DMS79 treated with DMSO at 0.1 percent for 48 hours (cell line): ENCODE results near the gene MTMR12.
"Not testable (repeated sequence)": the region's sequence is repeated elsewhere in the genome, so short reads cannot be mapped to it uniquely, and the experiment has no call there.

Source experiments
- DNase-seq: peaks from one replicate; lab custom pipeline; 2025; lab: John Stamatoyannopoulos, UW

MTMR12 gene

DNA sequence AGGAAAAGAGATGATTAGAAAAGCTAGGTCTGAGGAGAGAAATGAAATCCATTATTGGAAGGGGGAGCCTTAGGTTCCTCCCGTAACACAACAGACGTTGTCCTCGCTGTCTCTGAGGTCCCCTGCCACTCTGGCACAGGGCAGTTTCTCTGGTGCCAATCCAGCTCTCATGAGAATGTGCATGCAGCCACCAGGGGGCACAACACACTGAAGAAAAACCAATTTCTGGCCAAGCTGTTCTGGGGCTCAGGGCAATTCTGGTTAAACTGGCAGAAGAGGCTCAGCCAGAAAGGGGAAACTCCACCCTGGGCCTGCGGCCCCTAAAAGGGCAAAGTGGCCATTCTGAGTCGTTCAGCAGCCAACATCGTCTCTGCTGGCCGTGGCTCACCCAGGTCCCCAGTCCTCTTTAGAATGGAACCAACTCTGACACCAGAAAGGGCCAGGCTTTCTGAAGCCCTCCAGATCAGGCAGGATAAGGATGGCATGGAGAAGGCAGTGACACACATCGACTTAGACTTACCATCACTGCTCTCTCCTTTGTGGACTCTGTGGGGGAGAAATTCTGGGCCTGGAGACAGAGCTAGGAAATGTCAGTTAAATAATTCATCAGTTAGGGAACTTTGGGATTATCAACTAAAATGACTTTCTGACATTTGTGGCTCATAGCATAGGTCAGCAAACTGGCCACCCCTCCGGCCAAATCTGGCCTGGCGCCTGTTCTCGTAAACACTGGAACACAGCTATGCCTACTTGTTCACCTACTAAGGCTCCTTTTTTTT lies 80.1 kb downstream of the MTMR12 start:
- DNase-seq: peak; percentile 36

DNA sequence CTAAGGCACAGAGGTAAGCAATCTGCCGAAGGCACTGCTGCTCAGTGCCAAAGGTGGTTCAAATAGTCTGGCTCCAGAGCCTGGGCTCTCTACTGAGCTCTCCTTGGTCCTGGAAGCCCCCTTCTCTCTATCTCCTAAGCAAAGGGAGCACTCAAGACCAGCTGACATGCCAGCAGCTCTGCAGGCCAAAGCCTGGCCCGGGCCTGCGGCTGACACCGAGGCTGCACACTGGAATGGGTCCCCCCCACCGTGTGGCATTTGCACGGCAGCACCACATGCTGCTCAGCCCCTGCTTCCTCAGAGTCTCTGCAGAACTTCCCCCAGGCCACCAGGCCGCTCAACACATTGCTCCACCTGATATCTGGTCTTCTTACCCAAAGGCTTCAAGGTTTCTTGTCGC lies 80.8 kb downstream of the MTMR12 start:
- no peak for DNase-seq

DNA sequence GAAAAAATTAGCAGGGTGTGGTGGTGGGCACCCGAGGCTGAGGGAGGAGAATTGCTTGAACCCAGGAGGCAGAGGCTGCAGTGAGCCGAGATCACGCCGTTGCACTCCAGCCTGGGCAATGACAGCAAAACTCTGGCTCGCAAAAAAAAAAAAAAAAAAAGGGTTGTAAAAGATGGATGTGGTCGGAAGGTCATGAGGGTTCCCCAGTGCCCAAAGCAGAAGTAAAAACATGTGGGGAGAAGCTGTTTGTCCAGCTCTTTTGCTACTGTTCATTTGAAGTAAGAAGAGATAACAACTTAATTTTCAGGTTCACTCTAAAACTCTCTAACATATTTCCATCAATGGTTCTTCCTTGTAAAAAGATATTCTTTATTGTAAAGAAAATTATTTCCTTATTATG lies 81.5 kb downstream of the MTMR12 start:
- DNase-seq: no peak

DNA sequence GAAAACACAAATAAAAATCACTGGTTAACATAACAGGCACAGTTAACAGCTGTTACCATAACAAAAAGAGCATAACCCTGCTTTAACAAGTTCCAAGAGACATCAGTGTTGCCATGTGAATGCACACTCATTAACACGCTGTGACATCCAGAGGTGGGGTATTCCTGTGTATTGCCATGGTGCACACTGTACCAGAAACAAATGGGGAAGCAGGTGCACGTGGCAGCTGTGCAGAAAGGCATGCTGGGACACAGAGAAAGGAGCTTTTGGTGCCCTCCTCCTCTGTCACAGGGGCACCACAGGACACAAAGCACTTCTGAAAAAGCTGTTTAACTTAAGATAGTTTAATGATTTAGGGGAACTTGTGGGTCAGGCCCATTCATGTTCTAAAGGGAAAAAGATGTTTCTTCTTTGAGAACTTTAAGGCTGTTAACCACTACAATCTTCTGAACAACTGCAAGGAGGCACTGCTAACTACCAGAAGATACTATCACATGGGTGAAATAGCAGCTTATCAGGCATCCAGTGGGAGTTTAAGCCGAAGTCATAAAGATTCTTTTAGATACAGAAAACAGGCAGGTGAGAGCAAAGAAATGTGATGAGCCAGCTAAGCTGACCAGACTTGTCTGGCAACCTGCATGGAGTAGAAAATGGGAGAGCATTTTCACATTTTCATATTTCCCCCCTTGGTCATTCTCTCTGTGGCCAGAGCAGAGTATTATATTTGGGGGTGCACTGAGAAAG lies 82.2 kb downstream of the MTMR12 start:
- DNase-seq: no peak

DNA sequence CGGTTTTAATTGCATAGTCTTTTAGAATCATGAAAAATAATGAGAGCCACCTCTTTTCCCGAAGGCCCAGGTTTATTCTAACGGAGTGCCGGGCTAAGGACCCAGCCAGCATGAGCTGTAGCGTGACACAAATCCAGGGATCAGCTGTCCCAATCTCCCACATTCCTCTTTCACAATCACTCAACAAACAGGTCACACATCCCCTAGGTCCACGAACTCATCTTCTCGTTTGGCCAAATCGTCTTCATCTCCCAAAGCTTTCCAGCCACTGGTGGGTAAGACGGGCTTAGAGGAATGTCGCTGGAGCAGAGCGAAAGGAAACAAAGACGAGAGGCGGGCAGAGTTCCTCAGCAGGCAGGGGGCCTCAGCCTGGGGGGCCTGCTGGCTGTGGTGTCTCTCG lies 83.2 kb downstream of the MTMR12 start:
- DNase-seq: no peak

DNA sequence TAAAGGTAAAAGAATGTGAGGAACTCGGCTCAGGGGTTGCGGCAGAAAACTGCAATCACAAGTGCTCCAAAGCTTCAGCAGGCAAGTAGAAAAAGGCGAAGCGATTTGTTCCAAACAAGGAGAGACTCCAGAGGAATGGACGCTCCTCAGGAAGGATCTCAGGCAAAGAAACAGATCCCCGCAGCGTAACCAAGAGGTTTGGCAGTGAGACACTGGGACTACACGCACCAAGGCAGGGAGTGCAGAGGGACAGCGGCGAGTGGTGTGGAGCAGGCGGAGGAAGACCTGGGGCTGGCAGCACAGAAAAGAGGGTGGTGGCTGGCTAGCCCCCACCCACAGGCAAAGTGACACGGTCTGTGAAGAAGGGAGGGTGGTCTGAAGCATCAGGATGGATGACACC lies 83.9 kb downstream of the MTMR12 start:
- no peak for DNase-seq

DNA sequence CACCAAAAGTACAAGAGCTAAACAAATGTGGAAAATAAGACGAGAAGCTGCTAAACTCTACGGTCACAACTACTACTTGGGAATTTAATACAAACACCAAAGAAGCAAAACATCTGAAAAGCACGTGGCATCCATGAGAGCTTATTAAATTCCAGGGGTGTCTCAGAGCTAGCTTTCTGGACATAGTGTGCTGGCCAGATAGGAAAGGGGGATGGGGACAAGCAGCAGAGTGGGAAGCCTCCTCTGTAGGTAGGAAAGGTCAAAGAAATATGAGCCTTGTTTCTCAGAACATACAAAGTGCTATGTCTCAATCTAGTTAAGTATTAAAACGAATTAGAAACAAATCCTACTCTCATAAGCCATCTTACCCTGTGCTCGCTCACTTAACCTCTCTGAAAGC lies 87.3 kb downstream of the MTMR12 start:
- DNase-seq: no peak

DNA sequence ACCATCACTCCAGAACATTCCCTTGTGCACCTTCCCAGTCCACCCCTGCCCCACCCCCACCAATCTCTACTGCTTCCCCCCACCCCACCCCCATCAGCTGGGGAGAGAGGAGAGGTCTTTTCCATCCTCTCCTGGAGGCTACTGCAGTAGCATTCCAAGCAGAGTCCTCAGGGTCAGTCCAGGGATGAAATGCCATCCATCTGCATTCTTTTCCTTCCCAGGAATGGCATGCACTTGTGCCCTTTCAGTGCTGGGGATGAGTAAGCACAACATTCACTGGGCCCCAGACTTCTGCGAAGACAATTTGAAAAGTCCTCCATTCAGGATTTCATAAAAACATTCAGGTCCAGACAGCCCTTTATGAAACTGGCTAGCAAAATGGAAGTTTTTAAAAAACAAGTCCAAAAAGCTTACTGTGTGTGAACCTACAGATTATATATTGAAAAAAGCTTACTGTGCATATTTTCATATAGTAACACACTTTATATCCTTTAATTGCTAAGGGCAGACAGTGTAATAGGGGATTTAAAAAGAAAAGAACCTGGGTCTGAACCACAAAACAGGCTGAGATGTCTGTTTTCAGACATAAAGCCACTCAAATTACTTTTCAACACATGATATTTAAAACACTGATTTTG lies 88.6 kb downstream of the MTMR12 start:
- no peak for DNase-seq

DNA sequence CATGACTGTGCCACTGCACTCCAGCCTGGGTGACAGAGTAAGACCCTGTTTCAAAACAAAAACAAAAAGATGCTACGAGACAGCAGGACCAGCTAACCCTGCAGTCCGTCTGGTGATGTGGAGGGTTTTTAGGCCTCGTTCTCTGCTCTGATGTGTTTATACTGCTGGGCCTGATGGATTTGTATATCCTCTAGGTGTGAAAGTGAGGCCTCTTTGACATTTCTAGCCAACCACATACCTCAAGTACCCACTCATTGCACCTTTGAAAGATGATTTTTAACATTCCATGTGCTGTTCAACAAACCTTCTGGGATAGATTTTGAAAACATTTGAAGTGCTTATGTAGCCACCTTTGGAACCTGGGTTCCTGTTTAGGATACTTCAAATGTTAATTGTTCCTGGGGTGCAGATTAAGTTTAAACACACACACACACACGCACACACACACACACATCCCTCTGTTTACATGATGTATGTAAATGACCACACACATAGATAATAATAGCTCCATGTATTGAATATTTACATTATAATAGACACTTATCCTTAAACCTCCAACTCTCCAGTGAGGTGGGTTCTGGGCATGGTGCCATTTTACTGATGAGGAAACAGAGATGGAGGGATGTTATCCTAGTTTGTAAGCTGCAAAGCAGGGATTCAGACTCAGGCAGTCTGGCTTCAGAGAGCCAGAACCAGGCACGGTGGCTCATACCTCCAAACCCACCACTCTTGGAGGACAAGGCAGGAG lies 89.8 kb downstream of the MTMR12 start:
- DNase-seq: peak; percentile 52

DNA sequence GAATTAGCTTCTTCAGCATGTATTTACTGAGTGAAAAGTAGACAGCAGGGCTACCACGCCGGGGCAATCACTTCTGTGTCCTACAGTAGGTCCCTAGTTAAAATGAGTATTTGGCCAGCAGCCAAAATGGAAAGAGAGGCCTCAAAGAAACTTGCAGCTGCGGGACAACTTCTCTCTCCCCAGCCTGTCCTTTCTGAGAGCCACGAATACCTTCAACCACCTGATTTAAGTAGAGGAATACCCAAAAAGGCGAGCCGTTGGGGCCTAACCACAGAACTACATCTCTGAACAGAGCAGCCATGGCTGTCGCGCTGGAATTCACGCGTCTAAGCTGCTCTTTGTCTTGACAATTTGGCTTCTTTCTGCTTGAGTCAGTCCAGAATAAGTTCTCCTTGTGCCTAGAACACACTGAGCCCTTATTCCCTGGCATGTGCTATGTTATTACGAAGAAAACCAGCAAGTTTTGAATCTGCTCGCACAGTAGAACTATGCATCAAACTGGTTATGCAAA lies 94.8 kb downstream of the MTMR12 start:
- DNase-seq: peak; percentile 33

DNA sequence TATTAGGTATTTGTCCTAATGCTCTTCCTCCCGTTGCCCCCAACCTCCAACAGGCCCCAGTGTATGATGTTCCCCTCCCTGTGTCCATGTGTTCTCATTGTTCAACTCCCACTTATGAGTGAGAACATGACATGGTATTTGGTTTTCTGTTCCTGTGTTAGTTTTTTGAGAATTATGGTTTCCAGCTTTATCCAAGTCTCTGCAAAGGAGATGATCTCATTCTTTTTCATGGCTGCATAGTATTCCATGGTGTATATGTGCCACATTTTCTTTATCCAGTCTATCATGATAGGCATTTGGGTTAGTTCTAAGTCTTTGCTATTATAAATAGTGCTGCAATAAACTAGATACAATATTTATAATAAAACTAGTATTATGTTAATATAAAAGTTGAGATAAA lies 98.4 kb downstream of the MTMR12 start:
- DNase-seq: not testable (repeated sequence)

DNA sequence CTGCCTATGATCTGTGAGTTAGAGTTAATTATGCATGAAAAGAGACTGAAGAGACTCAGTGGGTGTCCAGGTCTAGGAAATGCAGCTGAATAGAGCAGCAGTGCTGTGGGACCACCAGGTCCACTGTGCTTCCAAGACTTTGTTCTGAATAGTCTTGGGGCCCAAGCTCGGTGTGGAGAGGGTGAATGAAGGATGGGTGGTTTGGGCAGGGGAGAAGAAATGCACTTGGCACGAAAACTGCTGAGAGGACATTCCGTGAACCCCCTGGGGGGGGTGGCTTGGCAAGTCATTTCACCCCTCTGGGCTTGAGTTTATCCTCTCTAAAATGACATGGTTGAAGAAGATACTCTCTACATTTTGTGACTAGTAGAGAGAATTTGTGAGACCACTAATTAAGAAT lies 102.6 kb downstream of the MTMR12 start:
- DNase-seq: no peak

DNA sequence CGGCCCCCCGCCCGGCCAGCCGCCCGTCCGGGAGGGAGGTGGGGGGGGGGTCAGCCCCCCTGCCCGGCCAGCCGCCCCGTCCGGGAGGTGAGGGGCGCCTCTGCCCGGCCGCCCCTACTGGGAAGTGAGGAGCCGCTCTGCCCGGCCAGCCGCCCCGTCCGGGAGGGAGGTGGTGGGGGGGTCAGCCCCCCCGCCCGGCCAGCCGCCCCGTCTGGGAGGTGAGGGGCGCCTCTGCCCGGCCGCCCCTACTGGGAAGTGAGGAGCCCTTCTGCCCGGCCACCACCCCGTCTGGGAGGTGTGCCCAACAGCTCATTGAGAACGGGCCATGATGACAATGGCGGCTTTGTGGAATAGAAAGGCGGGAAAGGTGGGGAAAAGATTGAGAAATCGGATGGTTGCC lies 103.9 kb downstream of the MTMR12 start:
- DNase-seq: not testable (repeated sequence)

DNA sequence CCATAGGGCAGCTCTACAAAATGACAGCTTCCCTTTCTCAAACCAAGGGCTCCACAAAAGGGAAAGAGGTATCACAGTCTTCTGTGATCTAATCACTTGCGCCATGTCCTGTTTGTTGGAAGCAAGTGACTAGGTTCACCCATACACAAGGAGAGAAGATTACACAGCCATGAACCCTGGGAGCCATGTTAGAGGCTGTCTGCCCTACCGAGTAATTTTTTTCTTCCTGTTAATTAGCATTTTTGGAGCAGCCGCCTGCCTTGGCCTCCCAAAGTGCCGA lies 105.4 kb downstream of the MTMR12 start:
- DNase-seq: no peak

DNA sequence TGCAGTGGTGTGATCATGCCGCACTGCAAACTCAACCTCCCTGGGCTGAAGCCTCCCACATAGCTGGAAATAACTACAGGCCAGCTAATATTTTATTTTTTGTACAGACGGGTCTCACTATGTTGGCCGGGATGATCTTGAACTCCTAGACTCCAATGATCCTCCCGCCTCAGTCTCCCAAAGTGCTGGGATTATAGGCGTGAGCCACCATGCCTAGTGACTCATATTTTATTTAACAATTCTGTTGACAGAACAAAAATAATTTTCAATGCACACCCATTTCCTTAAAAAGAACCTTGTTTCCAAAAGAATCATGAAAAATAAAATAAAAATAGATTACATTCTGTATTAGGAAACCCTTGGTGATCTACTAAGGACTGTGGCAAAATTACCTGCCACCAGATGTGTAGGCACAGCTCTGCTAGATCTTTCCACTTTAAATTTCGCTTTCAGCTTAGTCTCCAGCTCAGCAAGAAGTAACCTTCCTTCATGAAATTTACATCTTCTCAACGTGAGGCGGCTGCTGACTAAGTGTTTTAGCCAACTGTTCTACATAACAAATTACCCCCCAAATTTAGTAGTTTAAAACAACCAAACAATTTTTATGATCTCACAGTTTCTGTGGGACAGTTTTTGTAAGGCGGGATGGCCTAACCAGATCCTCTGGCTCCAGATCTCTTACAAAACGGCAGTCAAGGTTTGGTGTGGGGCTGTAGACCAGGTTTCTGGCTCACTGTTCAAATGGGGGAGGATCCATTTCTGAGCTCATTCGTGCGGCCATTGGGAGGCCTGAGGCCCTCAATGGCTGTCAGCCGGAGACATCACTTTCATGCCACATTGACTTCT lies 106.0 kb downstream of the MTMR12 start:
- no peak for DNase-seq

DNA sequence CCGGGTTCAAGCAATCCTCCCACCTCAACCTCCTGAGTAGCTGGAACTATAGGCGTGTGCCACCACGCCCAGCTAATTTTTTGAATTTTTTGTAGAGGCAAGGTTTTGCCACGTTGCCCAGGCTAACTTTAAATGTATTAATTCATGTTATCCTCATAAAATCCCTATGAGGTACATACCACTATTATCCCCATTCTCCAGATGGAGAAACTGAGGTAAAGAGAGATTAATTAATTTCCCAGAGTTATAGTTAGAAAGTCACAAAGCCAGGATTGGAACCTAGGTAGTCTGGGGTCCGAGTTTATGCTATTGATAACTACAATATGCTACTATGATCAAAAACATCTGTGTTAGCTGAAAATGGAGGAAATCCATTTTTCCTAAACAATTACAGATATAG lies 106.7 kb downstream of the MTMR12 start:
- no peak for DNase-seq

DNA sequence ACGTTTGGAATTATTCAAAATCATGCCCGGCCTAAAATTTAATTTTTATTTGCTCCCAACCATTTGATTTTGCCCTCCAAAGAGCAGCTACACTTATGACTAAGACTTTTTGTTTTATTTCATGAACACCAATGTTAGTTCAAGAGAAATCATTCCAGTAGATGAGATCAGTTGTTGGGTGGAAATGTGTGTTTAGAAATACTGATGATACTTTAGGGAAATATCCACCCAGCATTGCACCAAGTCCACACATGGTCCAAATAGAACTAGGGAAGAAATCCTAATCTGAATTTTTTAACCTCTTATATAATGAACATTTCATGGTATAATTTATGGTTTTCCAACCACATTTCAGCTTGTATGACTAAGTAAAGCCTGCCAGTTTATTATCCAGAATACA lies 110.3 kb downstream of the MTMR12 start:
- no peak for DNase-seq

DNA sequence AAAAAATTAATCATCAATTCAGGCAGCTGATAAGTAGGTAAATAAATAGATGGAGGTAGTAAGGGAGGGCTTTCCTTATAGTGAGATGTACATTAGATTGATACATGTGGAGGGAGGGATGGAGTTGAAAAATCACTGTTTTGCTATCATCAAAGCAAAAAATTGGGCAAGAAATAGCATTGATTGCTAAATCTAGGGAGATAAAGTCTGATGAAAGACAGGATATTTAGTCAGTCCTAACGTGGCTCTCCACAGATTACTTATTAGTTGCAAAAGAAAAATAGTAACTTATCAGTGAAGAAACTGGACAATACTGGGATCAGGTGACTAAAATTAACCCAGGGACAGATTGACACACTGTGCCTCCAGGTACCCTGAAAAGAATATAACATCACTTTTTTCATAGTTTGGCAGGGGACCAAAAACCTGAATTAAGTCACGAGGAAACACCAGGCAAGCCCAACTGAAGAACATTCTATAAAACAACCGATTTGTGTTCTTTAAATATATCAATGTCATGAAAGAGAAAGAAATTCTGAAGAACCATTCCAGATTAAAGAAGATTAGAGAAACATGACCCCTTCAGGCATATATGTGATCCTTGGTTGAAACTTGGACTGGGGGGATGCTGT lies 111.5 kb downstream of the MTMR12 start:
- no peak for DNase-seq

DNA sequence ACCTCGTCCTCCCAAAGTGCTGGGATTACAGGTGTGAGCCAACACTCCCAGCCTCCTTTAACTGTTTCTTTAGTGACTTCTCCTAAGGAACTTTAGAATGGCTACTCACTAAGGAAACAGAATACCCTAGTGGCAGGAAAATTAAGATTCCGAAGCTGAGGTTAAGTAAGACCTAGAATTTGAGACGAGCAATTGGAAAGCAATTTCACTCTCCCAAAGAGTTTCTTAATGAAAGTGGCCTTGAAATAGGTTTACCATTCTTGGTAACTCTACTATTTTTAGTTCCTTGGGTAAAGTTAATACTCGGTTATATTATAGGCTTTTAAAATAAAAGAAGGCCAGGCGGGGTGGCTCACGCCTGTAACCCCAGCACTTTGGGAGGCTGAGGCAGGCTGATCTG lies 115.7 kb downstream of the MTMR12 start:
- no peak for DNase-seq

DNA sequence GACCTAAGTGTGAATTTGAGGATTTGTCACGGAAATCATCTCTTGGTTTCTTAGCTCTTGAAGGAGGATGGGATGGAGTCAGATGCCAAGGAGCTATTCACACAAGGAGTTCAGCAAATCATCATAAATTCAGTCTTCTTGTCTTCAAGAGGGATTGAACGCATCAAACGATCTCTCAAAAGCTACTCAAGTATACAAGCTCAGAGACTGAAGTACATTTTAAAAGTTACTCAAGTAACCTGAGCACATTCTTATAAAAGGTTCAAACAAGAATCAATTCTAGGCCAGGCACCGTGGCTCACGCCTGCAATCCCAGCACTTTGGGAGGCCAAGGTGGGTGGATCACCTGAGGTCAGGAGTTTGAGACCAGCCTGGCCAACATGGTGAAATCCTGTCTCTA lies 117.5 kb downstream of the MTMR12 start:
- DNase-seq: peak; percentile 99

DNA sequence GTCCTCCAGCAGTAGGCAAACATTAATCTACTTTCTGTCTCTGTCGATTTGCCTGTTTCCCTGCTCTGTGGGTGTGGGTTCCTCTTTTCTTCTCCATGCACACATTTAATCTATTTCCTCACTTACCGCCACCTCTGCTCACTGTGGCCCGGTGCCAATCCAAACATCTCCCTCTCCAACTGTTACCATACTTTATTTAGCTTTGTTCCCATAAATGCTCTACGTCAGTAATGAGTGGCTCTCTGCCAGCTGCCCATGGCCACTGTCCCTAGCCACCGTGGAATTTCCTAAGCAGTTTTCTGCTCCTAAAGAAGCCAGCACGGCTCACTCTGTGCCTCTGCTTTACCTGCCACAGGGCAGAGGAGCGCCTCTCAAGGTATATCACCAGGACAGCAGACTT lies 119.1 kb downstream of the MTMR12 start:
- DNase-seq: peak; percentile 95
